ENCODE data around the gene CPZ. TPM values are rescaled to one million over a fixed set of nuclear protein-coding genes. Genes with fewer than 3 reads are reported as not detected.

The CPZ gene
- polyA plus RNA-seq, 1 experiment: 70.9 TPM

GRCh38 chr4:8610858-8611616 lies 18.5 kb downstream of the CPZ start:
- no peak for DNase-seq (ENCODE audit: low read depth)
- Histone ChIP-seq H3K36me3 (ENCODE audit: control insufficient read depth, insufficient read depth, low read length) (peaks cover 63% of the 10 kb centered on the region), H3K4me3 (ENCODE audit: low read depth, low read length) (no peak overlapping the region), H3K27me3 (ENCODE audit: control insufficient read depth, insufficient read depth, low read length) (no peaks in the 10 kb centered on the region)
- ChIA-PET POLR2A (interaction anchor here (0.7 kb wide), 1 partner anchor 69 kb away, joined by 3 read pairs; no protein-coding TSS in a partner anchor), CTCF (interaction anchor here (1.3 kb wide), 1 partner anchor 142 kb away, joined by 5 read pairs; no protein-coding TSS in a partner anchor)
- no peak for TF ChIP-seq CTCF (IDR thresholded peaks at IDR 0.05; ENCODE audit: insufficient read depth, low read depth, low read length)

GRCh38 chr4:8612646-8613045 lies 20.1 kb downstream of the CPZ start:
- Histone ChIP-seq H3K27me3 (ENCODE audit: control insufficient read depth, insufficient read depth, low read length) (no peaks in the 10 kb centered on the region), H3K36me3 (ENCODE audit: control insufficient read depth, insufficient read depth, low read length) (peaks cover 51% of the 10 kb centered on the region), H3K4me3 (ENCODE audit: low read depth, low read length) (no peak overlapping the region)
- no peak for DNase-seq (ENCODE audit: low read depth)
- TF ChIP-seq CTCF (IDR thresholded peaks at IDR 0.05; ENCODE audit: insufficient read depth, low read depth, low read length): no peak
- CTCF ChIA-PET: no interaction called here
- POLR2A ChIA-PET: no interaction called here

- no peaks in the 10 kb centered on the region for H3K27me3 ChIP-seq (ENCODE audit: control insufficient read depth, insufficient read depth, low read length)
- H3K4me3 ChIP-seq (ENCODE audit: low read depth, low read length): no peak overlapping the region
- no peak for TF ChIP-seq CTCF (IDR thresholded peaks at IDR 0.05; ENCODE audit: insufficient read depth, low read depth, low read length)
- ChIA-PET POLR2A (no interaction called here), CTCF (interaction anchor here (6.9 kb wide), 1 partner anchor 145 kb away, joined by 27 read pairs; no protein-coding TSS in a partner anchor)
- DNase-seq (ENCODE audit: low read depth): no peak
- peaks cover 55% of the 10 kb centered on the region for H3K36me3 ChIP-seq (ENCODE audit: control insufficient read depth, insufficient read depth, low read length)
Observed at GRCh38 chr4:8613421-8614364, 21.1 kb downstream of the CPZ start.

GRCh38 chr4:8614365-8615193 lies 22.0 kb downstream of the CPZ start:
- no peak for TF ChIP-seq CTCF (IDR thresholded peaks at IDR 0.05; ENCODE audit: insufficient read depth, low read depth, low read length)
- ChIA-PET POLR2A (no interaction called here), CTCF (interaction anchor here (1.1 to 6.9 kb wide), 2 partner anchors 146 to 272 kb away, joined by 3 to 27 read pairs; no protein-coding TSS in a partner anchor)
- Histone ChIP-seq H3K4me3 (ENCODE audit: low read depth, low read length) (no peak overlapping the region), H3K36me3 (ENCODE audit: control insufficient read depth, insufficient read depth, low read length) (peaks cover 53% of the 10 kb centered on the region), H3K27me3 (ENCODE audit: control insufficient read depth, insufficient read depth, low read length) (no peaks in the 10 kb centered on the region)
- DNase-seq (ENCODE audit: low read depth): no peak
